Measurements from ENCODE around the gene SIGLEC8.
"Not testable (repeated sequence)": the region's sequence is repeated elsewhere in the genome, so short reads cannot be mapped to it uniquely, and the experiment has no call there.

SIGLEC8 gene

DNA sequence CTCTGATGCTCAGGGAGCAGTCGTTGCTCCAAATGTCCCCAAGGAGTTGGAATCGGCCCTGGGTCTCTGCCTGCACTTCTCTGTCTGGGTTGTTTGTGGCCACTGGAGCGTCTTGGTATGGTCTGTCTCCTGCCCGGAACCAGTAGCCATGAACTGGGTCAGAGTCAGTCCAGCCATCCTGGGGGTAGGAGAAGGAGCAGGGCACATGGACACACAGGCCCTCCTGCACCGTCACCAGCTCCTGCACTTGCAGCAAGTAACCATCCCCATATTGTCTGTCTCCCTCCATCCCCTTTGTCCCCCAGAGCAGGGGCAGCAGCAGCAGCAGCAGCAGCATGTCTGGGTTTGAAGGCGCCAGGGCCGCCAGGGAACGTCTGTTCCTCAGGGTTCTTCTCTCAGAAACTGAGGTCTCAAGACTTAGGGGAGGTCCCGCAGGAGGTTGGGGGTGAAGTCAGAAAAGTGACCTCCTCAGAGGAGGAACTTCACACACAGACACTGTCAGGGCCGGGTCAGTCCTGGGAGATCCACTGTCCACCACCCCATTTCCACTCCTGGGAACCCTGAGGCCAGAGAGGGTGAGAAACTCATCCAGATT lies at the start of gene SIGLEC8:
SIGLEC8 (minus strand) TSS at position 404 of the 595 bp plus-strand sequence; CDS start at position 337, 67 bp downstream.
- DNase-seq, result no peak

DNA sequence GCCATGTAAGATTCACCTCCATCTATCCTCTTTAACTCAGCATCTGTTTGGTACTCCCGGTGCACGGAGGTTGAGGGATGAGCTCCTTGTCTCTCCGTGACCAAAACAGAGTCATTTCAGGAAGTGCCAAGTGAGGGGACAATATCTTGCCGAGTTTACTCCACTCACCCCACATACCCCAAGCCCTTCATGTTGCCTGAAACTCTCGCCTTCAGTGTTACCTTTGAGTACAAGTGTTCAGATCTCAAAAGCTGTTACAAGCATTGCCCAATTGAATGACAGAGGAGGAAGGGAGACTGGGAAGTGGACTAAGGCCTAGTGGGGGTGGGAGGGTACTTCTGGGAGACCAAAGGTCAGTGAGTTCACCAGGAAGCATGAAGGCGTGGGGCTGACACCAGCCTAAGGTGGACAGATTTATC lies 49.4 kb upstream of the SIGLEC8 start:
- no peak for DNase-seq

DNA sequence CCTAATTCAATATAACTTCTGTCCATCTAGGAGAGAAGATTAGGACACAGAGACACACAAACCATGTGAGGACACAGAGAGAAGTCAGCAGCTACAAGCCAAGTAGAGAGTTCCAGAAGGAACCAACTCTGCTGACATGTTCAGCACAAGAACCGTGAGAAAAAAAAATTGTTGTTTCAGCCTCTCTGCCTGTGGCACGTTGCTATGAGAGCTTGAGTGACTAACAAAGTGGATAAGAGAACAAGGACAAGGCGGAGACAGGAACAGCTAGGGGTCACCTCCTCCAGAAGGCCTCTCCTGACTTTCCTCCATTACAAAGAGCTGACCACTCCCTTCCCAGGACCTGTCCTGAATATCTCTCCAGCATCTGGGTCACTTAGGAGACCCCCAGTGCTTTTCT lies 48.9 kb upstream of the SIGLEC8 start:
- no peak for DNase-seq

DNA sequence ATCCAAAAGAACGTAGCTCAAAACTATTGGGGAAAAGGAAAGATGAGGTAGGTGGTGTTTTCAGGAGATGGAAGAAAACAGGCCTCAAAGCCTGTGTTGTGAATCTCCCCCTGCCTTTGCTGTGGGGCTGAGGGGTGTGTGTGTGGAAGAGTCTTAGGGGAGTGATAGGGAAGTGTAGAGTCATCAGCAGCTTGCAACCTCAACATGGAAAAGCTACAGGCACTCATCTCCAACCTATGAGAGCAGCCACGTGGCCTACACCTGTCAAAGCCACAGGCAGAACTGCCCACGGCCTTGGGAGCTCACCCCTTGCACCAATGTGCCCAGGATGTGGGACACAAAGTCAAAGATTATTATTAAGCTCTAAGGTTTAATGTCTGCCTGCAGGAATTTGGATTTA lies 47.6 kb upstream of the SIGLEC8 start:
- no peak for DNase-seq

DNA sequence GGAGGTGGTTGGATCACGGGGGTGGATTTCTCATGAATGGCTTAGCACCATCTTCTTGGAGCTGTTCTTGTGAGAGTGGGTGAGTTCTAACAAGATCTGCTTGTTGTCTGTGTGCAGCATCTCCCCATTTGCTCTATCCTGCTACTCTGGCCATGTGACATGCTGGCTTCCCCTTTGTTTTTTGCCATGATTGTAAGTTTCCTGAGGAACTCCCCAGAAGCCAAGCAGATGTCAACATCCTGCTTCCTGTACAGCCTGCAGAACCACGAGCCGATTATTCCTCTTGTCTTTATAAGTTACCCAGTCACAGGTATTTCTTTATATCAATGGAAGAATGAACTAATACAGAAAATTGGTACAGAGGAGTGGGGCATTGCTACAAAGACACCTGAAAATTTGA lies 45.6 kb upstream of the SIGLEC8 start:
- no peak for DNase-seq

DNA sequence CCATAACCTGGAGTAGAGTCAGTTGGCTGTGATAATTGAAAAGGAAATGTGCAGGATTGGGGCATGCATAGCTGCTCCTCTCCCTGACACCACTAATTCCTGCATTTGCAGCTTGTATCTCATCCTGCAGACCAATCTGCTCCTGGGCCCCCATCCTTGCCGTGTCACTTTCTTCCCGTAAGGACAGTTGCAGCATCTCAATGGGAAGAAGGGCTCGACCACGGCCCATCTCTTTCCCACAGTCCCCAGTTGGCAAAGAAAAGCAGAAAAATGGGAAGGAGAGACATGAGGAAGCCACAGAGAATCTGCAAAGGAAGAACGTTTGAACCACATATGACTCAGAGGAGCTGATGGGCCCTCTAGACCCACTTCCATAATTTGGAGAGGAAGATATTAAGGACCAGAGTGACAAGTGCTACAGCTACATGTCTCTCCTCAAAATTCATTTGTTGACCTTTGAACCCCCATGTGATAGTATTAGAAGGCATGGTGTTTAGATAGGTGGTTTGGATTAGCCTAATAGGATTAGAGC lies 45.1 kb upstream of the SIGLEC8 start:
- DNase-seq, result no peak

DNA sequence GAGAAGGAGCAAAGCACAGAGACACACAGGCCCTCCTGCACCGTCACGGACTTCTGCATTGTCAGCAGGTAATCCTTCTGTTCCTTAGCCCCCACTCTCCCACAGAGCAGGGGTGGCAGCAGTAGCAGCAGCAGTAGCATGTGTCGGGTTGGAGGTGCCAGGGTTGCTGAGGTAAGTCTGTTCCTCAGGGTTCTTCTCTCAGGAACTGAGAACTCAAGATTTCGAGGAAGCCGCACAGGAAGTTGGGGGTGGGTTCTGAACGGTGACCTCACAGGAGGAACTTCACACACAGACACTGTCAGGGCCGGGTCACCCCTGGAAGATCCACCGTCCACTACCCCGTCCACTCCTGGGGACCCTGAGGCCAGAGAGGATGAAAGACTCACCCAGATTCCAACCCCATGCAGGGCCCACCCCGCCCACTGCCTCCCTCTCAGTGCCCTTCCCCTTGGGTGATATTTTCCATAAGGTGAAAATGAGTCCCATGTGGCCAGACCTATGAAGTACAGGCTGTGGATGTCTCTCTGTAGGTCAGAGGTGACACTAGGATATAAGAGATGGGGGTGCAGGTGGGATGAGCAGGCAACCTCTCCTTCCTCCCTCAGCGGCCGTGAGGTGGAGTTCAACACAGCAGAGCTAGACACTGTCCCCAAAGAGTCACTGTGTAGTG lies 43.5 kb upstream of the SIGLEC8 start, which contains the start of gene SIGLEC12:
SIGLEC12 (minus strand) TSS at position 207 of the 670 bp plus-strand sequence; CDS start at position 140, 67 bp downstream.
- DNase-seq, result no peak

DNA sequence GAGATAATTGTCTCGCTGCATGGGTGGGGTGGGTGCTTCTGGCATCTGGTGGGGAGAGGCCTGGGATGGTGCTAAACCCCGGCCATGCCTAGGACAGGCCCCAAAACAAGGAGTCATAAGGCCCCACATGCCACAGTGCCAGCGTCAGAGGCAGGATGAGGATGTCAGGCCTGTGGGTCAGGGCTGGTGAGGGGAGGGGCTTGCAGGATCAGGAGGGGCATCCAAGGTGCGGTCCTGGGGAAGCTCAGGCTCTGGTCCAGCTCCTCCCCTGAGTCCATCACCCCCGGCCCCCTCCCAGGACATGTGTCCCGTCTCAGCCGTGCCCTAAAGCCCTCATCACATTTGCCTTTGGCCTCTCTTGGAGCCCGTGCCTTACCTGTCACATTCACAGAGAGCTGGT lies 42.7 kb upstream of the SIGLEC8 start:
- DNase-seq, result not testable (repeated sequence)

DNA sequence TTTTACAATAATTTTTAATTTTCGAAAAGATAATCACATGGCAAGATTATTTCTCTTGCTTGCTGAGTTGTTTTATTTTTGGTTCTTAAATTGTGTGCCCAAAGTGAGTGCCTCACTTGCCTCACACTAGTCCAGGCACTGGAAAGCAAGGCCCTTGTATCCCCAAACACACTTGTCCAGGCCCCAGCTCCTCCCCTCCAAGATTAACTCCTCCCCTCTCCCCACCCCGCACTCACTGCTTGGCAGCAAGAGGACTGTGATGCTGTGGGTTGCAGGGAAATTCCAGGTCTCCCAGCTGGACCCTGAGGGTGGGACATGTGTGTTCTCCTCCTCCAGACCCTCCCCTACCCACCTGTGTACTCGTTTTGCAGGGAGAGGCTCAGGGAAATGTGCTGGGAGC lies 39.4 kb upstream of the SIGLEC8 start:
- no peak for DNase-seq

DNA sequence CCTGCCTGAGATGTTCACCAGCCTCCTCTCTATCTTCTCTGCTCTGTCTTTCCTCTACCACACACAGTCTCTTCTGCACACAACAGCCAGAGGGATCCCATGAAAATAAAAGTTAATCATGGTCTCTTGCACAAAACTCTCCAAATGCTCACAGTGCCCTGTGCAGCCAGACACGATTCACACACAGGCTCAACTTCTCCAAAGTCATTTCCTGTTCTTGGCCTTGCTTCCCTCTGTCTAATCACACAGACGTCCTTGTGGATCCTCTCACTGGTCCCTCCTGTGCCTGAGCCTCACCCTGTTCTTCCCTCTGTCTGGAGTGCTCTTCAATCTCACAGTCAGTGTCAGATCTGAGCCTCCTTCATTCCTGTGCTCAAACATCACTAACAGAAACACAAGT lies 35.5 kb upstream of the SIGLEC8 start:
- DNase-seq, result no peak

DNA sequence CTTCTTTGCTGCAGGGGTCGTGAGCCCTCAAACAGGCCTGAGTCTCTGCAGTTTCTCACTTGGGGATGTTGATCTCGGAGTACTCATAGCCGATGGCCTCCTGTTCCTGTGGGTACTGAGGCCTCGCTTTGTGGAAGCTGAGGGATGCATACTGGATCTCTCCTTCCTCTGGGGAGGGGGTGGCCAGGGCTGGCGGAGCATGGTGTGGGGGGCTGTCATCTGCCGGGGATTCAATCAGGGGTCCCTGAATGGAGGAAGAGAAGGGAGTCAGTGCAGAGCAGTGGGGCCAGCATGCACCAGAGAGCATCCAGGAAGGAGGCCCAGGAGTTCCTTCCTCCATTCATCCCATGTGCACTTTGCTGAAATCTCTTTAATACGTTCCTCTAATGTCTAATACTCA lies 33.3 kb upstream of the SIGLEC8 start:
- DNase-seq, result no peak

DNA sequence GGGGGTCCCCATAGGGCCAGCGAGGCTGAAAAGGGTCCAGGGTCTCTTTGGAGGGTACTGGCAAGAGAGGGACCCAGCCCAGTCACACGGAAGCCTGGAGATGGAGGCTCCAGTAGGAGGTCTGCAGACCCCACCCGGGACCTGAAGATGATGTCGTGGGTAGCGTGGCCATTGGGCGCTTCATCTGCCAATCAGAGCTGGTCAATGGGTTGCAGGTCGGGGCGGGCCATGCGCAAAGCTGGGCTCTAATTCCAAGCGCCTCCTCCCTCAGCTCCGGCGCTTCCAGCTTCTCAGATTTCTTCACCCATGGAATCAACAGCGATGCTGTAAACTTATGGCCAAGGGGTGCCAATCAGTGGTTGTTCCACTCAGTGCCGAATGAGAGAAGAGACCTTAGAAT lies 32.4 kb upstream of the SIGLEC8 start:
- no peak for DNase-seq

DNA sequence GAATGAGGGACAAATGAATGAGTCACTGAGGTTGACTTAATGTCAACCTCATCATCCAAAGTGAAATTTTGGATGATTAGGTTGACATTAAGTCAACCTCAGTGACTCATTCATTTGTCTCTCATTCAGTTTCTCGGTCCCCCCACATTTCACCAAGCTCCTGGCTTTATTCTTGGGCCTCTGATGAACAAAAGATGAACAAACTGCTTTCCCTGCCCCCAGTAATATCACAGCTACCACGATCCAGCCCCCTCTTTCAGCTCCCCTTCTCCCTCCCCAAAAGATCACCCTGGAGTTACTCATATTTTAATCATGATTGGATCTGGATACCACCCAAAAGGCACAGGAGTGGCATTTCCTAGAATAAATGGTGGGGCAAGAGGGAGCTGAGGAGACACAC lies 30.9 kb upstream of the SIGLEC8 start:
- DNase-seq, result no peak

DNA sequence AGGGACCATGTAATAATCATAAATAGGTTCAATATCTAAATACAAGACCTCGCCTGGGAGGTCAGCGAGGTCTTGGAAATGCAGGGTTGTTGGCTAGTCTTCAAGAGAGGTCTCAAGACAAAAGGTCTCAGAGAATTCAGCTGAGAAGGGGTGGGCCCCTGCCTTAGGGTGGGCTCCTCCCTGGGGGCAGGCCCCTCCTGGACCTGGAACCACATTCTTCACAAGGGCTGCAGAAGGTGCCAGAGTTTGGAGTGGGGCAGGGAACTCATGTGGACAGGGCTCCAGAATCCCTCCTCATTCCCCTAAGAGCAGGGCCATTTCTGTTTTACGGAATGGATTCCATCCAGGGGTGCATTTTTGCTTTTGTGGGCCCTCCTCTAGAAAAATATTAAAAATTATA lies 30.2 kb upstream of the SIGLEC8 start:
- no peak for DNase-seq

DNA sequence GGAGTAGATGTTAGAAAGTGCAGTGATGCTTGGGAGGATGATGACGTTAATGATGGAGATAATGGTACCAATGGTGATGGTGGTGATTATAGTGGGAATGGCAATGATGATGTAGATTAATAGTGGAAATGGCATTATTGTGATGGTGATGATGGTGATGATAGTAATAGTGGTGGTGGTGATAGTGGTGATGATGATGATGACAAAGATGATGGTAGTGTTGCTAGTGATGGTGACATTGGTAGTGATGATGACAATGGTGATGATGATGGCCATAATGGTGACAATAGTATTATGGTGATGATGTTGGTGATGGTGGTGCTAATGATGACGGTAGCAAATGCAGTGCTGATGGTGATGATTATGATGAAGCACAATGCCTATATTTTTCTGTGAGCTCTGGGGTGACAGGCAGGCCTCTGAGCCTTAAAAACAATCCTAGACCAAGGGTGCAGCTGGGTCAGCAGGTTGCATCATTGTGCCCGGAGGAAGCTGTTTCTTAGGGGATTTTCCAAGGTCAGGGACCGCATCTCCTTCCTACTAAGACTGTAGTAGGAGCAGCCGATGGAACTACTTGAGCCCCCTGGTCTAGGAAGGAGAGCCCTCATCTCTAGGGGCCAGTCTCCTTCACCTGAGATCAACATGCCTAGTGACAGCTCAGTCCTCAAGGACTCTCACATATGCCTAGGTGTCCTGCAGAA lies 27.9 kb upstream of the SIGLEC8 start:
- no peak for DNase-seq

DNA sequence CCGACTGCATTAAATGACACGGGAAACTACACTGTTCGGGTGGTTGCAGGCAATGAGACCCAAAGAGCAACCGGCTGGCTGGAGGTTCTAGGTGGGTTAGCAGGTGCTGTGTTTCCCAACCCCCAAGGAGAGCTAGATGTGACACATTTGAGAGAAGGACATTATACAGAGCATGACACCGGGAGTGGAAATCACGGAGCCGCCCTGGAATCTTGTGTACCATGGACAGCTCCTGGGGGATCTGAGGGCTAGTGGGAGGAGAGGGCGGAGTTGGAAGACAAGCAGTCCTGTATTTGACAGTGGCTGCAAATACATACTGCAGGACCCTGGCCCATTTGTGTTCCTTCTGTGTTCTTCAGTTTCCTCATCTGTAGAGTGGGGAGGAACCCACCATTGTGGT lies 22.3 kb upstream of the SIGLEC8 start:
- no peak for DNase-seq

DNA sequence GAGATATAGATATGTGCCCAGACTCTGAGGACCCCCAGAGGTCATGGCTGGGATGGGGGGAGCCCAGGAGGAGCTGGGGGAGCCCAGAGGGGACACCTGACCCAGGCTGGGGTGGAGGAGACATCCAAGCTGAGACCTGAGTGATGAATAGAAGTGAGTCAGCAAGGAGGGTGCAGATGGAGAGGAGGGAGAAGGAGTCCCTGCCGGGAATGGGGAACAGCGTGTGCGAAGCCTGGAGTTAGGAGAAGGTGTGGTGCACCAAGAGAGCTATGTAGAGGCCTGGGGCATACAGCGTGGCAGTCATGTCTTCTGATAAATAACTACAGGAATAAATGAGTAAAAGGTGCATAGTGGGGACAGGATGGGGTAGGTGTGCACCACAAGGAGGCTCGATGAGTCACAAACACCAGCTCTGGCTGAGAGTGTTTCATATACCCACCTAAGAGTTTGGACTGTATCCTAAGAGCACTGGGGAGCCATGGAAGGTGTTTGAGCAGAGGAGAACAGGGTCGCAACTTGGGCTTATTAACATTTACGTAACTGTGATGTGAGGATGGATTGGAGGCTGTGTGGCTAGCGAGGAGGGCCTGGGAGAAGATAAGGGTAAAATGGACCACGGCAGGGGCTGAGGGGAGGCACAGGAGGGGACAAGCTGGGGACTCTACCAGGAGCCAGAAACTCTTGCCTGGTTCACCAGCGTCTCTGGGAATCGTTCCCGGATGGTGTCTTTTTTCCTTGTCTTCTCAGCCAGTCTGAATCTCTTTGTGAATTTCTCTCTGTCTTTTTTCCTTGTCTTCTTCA lies 21.5 kb upstream of the SIGLEC8 start:
- DNase-seq, result no peak

DNA sequence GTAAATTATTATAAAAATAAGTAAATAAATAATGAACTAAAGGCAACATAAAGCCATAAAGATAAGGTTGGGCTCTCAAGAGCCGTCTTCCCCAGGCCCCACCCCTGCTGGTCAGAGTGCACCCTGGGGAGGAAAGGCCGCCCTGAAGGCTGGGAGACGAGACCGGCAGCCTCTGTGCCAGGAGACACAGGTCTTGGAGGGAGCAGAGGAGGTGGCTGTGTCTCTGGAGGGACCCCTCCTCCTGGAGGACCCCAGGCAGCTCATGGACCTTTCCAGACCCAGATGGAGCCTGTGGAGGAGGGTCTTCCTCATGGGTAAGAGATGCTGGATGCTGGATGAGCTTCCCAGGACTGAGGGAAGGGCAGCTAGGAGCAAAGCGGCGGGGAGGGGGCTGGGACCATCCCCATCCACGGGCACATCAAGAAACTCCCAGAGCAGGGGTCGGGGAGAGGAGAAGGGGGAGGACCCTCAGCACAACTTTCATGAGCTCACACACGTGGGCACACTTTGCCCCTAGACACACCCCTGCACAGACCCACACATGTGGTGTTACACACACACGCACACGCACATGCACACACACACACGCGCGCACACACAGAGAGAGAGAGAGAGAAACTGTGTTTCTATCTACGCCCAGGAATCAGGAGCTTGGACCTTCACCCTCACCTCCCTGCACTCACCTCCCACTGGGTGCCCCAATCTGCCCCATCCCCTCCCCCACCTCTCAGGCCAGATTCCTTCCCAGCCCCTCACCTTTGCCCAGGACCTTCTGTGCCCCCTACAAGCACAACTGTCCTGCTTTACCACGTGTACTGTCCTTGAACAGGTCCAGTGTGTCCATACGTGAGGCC lies 20.4 kb upstream of the SIGLEC8 start, which contains the start of gene CEACAM18:
CEACAM18 (plus strand) TSS at position 159 of the 854 bp plus-strand sequence.
- no peak for DNase-seq

DNA sequence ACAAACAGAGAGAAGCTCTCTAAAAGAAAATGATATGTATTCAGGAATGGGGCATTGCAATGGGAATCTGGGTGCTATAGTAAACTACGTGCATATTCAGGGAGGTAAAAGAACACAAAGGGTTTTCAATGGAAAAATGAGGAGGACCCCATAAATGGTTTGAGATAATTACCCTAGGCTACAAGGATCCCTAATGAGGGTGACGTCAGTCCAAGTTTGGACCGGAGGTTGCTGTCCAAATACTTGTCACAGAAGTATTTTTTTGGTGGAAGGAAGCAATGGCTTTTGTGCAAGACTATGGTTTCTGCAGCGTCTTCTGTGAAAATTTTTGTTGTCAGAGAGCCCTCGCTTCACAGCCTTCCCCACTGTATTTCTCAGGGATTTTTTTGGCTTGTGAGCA lies 19.1 kb upstream of the SIGLEC8 start:
- no peak for DNase-seq

DNA sequence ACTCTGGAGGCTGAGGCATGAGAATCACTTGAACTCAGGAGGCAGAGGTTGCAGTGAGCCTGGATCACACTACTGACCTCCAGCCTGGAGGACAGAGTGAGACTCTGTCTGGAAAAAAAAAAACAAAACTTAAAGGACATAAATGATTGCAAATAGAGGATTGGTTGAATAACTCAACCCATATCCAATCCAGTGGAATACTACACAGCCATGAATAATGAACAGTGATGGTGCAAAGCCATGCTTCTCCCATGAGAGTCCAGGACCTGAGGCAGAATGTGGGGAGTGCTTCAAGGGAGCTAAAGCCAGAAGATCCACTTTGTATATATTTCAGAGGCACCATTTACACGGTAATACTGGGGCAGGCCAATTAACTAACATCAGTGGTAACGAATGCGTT lies 17.9 kb upstream of the SIGLEC8 start:
- no peak for DNase-seq

DNA sequence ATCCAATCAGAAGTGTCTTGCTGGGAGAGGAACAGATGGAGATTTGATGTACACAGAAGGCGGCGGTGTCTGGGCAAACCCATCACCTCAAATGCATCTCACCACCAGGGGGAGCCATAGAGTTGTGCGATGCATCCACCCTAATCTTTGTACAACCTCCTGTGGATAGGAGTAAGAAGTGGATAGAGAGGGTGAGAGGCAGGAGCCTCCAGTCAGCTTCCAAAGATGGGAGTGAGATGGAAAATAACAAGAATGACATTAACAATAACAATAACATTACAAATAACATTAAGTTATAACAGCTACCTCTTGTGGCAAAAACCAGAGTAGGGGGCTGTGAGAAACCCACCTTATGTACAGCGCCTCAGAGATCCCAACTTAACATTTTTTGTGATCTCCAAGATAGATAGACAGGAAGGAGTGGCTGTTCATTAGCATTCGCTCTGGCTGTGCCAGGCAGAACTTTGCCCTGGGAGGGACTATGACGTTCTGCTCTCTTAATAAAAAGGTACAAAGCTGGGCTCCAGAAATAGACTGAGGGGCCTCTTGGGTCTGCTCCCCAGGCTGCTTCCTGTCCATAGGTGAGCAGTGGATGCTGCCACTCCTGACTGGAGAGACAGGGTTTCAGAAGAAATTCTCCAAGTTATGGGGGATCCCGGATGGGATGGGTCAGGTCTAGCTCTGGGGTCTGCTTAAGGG lies 14.9 kb upstream of the SIGLEC8 start:
- peak; percentile 54 to 89 (median 78) for DNase-seq

All from activated CD4-positive, CD25-positive, alpha-beta regulatory T cell (primary cell).